SIG-M5 (cell line): ENCODE measurements around the gene H3-3A.
"Not testable (repeated sequence)": the region's sequence is repeated elsewhere in the genome, so short reads cannot be mapped to it uniquely, and the experiment has no call there.

ENCODE experiments used
- DNase-seq: peaks from one replicate; lab custom pipeline; 2025; lab: John Stamatoyannopoulos, UW

The H3-3A gene

DNA sequence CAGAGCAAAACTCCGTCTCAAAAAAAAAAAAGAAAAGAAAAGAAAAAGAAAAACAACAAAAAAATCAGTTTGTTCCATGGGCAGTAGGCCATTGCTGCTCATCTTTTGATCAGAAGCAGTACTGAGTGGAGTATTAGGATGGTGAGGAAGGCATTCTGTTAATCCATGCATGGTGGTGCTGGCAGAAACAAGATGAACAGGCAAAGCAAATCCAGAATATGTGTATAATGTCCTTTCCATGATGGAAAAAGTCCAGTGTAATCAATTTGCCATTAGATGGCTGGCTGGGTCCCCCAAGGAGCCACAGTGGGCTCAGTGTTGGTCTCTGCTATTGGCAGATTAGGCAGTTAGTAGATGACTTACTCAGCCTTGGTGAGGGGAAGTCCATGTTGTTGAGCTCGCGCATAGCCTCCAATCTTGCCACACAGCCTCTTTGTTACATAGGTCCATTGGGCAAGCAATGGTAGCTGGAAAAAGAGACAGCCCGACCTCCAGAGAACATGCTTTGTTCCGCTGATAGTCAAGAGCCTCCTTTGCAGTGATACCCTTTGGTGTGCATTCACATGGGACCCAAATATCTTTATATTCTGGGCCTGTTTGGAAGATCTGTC lies 23.3 kb downstream of the H3-3A start:
- no peak for DNase-seq

DNA sequence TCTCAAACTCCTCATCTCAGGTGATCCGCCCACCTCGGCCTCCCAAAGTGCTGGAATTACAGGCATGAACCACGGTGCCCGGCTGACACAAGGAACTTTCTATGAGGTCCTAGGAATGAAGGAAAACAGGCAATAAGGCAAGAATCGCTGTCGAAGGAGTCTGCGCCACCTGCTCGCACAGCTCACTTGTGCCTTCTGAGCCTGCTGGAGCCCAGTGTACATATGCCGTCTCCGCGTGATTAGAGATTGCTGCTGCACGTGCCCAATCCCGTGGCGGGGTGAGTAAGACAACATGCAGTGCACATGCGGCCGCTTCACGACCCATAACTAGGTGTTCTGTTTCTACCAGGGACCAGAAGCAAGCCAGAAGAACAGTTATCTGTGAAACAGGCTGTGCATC lies 24.3 kb downstream of the H3-3A start:
- DNase-seq: no peak

DNA sequence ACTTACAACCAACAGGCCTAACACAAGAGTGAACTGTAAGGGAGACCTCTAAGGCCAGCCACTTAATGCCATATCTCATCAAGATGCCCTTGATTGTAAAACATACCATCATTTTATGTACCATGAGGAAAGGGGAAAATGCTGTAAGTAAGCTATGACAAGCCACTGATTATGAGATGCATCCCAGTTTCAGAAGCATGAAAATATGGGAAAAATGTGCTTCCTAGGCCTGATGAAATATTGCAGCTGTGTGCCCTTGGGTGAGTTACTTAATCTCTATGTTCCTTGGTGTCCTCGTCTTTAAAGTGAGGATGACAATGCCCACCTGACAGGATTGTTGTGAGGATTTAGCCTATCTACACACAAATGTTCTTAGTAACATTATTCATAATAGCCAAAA lies 28.9 kb downstream of the H3-3A start:
- no peak for DNase-seq

DNA sequence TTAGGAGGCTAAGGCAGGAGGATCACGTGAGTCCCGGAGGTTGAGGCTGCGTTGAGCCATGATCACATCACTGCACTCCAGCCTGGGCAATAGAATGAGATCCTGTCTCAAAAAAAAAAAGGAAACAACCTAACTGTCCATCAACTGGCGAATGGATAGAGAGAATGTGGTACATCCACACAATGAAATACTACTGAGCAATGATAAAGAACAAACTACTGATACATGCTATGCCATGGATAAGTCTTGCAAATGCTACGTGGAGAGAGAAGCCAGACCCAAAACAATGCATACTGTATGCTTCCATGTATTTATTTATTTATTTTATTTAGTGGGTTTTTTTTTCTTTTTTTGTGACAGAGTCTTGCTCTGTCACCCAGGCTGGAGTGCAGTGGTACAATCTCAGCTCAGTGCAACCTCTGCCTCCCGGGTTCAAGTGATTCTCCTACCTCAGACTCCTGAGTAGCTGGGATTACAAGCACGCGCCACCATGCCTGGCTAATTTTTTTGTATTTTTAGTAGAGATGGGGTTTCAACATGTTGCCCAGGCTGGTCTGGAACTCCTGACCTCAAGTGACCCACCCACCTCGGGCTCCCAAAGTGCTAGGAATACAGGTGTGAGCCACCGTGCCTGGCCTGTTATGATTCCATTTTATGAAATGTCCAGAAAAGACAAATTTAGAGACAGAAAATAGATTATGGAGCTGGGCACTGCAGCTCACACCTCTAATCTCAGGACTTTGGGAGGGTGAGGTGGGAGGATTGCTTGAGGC lies 29.7 kb downstream of the H3-3A start:
- DNase-seq: not testable (repeated sequence)

DNA sequence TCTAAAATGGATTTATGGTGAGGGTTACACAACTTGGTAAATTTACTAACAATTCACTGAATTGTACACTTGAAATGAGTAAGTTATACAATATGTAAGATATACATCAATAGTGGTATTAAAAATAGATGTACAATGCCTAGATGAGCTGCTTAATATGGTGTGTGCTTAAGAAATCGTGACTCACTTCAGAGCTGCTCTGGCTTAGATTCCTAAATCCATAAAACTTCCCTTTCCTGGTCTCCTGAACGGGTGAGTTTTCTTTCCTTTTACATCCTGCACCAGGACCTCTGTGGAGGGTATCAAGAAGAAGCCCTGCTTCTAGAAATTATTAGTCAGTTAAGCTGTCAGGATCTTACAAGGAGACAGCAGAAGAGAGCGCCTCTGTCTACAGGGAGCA lies 30.4 kb downstream of the H3-3A start:
- no peak for DNase-seq

DNA sequence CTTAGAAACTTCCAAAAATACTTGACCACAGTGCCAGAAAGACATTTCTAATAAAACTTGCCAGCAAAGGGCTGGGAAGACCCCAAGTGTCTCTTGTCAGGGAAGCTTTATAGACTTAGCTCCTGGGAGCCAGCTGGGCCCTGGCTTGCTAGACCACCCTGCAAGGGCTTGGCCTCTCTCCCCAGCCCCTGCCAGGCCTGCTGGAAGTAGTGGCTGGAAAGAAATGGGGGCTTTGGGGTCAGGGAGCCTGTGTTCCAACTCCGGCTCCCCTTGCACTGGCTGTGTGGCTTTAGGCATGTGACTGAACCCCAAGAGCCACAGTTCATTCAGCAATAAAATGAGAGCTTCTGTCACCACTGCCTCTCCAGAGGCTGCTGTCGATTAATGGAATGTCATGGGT lies 31.1 kb downstream of the H3-3A start:
- DNase-seq: no peak

DNA sequence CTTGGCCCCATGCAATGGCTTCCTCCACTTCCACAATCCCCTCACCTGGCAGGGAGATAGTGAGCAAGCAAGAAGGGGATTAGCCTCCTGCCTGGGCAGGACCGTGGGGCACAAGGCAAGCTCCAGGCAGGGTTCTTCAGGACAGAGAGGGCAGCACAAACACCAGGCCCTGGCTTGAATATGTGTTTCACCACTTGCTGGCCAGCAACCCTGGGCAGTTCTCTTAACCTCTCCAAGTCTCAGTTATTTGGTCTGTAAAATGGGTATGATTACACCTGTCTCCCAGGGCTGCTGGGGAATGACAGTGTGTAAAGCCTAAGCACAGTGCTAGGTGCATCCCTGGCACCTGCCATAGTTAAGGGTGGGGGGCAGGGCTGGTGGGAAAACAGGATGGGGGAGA lies 31.9 kb downstream of the H3-3A start:
- DNase-seq: no peak

DNA sequence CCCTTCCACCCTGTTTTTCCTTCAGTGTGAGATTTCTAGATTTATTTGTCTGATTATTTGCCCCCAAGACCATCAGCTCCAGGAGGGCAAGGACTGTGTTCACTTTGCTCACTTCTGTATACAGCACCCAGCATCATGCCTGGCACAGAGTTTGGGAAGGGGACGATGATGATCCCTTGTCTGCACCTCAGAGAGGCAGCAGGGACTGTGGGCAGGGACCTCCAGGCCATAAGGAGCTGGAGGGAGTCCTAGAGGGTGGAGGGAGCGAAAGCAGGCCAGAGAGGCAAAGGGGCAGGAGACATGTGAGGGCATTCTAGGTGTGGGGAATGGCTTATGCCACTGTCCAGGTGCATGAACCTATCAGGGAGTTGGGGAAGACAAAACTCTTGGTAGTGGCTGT lies 32.8 kb downstream of the H3-3A start:
- no peak for DNase-seq

DNA sequence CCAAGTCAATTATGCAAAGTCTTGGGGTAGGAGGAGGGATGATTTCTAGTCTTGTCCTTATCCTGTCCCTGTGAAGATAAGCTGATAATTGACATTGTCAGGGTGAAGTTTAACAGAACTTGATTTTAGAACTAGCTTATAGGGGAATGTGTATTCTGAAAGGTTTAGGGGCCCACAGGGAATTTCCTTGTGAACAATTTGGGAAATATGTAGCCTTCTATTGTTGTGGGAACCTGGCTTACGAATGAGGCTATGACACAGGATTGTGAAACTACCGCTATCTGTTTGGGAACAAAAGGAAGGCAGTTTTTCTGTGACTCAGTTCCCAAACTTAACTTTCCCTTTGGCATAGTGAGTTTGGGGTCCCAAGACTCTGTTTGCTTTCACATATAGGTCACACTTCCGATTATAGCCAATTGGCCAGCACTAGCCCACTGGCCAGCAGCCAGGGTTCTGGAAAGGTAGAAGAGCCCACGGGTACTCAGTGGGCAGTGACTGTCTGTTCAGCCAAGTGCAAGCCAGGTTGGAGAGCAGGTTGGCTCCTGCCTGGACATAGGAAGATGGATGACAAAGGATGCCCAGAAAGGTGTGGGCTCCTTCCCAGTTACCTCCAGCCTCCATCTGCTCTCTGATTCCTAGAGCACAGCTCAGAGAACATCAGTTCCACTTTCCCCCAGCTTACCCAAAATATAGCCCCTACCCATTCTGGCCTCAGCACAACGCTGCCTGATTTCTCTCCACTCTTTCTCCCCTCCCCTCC lies 35.5 kb downstream of the H3-3A start:
- no peak for DNase-seq

DNA sequence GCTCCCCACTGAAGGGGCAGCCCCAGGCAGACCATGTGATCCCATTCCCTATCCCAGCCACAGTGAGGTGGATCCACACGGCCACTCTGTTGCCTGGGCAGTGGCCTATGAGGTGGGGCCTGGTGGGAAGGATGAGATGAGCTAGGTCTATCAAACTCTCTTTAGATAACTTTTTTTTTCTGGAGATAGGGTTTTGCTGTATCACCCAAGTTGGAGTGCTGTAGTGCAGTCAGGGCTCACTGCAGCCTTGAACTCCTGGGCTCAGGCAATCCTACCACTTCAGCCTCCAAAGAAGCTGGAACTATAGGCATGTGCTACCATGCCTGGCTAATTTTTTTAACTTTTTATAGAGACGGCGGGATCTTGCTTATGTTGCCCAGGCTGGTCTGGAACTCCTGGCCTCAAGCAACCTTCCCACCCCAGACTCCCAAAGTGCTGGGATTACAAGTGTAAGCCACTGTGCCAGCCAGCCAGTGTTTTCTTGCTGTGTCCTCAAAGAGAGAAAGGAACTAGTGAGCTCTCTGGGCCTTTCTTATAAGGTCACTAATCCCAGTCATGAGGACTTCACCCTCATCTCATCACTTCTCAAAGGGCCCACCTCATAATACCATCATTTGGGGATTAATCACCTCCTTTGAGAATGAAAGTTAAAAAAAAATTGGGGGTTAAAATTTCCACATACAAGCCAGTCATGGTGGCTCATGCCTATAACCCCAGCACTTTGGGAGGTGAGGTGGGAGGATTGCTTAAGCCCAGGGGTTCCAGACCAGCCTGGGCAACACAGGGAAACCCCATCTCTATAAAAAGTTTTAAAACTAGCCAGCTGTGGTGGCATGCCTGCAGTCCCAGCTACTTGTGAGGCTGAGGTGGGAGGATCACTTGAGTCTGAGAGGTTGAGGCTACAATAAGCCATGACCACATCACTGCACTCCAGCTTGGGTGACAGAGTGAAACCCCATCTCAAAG lies 36.6 kb downstream of the H3-3A start:
- DNase-seq: no peak

DNA sequence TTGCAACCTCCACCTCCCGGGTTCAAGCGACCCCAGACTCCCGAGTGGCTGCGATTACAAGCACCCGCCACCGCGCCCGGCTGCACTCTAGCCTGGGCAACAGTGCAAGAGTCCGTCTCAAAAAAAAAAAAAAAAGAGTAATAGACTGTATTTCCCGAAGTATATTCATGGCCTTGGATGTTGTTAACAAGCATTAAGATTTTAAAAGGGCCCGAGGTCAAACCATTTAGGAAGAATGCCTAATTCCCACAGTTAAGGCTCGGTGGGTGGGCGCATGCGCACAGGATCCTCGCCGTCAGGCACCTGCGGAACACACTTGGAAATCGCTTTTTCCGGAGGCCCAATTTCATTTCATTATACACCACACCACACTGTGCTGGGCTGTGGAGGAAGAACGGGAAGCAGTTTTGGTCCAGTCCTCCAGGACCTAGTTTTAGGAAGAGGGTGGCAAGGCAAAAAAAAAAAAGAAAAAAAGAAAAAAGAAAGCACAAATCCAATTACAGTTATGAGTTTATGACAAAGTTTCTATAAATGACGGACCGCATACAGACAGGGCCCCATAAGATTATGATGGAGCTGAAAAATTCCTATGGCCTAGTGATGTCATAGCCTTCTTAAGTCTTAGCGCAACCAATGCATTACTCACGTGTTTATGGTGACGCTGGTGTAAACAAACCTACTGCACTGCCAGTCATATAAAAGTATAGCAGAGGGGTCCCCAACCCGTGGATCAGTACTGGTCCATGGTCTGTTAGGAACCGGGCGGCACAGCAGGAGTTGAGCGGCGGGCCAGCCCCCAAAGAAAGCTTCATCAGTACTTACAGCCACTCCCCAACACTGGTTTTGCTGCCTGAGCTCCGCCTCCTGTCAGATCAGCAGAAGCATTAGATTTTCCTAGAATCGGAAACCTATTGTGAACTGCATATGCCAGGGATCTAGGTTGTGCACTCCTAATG lies 38.2 kb downstream of the H3-3A start:
- DNase-seq: no peak

DNA sequence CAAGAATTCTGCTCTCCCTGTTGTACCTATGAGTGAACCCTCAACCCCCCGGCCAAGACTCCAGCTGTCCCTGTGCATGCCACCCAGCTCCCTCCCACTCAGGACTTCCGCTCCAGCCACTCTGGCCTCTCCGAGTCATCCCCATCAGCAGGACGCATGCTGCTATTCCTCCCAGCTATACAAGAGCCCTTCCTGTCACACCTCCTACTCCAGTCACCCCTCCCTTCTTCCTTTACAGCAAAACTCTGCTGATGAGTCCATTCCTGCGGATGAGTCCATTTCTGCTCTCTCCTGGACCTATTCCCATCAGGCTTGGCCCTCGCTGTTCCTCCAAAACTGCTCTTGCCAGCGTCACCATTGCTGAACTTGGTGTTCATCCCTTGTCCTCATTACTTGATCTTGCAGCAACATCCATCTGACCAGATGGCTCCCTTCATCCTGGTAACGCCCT lies 42.2 kb downstream of the H3-3A start:
- no peak for DNase-seq

DNA sequence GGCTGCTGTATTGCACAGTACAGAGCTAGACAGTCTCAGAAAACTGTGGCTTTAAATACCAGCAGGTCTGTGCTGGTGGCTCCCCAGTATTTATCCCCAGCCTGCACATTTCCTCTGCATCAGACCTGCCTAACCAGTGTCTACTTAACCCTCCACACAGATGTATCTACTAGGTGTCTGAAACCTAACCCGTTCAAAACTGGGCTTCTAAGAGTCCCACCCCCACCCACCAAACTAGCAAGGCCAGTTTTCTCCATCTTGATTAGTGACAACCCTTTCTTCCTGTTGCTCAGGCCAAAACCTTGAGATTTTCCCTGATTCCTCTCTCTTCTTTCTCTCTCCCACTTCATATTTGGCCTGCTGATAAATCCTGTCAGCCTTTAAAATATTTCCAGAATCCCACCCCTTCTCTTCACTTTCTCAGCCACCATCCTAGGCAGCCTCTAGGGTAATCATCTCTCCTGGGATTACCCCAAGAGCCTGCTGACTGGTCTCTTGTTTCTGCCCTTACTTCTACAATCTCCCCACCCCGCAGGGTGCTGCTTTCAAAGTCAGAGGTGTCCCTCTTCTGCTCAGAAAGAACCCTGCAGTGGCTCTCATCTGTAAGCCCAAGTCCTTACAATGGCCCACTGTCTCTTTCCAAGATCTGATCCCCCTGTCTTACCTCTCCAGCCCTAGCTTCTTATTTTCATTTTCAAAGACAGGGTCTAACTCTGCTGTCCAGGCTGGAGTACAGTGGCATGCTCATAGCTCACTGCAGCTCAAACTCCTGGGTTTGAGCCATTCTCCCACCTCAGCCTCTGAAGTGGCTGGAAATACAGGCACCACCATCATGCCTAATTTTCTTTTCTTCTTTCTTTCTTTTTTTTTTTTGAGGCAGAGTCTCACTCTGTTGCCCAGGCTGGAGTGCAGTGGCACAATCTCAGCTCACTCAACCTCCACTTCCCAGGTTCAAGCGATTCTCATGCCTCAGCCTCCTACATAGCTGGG lies 45.2 kb downstream of the H3-3A start:
- DNase-seq: no peak

DNA sequence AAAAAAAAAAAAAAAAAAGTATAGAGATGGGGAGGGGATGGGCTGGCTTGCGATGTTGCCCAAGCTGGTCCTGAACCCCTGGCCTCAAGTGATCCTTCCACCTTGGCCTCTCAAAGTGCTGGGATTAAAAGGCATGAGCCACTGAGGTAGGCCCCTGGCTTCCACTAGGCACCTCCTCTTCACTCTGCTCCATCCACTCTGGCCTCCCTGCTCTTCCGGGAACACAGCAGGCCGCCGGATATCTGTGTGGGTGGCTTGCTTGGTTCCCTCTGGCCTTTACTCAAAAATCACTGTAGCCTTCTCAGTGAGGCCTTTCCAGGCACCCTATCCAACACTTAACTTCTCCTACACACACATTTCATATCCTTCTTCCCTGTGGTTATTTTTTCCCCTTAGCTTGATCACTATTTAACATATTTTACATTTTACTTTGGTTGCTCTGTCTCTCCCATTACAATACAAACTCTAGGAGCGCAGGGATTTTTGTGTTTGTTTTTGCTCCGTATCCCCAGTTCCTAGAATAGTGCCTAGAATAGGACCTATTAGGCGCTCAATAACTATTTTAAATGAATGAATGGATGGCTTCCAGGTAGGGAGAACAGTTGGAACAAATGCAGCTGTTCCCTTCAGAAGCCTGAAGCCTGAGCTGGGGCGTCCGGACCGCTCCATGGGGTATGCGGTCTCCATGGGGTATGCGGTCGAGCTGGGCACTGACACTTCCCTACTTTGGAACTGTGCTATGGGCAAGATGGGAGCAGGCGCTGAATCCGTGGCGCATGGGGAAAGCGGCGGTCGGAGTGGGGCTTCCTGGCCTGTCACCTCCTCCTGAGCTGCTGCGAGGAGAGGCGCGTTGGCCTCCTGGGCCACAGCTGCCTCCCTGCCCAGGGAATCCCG lies 46.7 kb downstream of the H3-3A start:
- DNase-seq: no peak

DNA sequence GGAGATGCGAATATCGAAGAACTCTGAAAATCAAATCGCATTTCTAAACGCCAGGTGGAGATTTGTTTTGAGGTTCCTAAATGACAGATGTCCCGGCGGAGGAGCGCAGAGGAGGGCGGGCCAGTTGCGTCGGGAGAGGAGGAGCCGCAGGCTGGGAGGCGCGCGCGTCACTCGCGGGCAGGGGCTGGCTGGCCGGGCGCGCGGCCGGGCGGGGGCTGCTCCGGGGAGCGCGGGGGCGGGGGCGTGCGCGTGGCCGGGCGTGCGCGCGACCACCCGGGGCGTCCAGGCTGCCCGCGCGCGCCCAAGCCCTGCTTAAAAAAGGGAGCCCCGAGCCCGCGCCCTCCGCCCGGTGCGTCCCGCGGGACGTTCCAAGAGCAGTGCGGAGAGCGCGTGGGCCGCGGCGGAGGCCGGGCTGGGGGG lies 47.3 kb downstream of the H3-3A start:
- peak; percentile 32 for DNase-seq

DNA sequence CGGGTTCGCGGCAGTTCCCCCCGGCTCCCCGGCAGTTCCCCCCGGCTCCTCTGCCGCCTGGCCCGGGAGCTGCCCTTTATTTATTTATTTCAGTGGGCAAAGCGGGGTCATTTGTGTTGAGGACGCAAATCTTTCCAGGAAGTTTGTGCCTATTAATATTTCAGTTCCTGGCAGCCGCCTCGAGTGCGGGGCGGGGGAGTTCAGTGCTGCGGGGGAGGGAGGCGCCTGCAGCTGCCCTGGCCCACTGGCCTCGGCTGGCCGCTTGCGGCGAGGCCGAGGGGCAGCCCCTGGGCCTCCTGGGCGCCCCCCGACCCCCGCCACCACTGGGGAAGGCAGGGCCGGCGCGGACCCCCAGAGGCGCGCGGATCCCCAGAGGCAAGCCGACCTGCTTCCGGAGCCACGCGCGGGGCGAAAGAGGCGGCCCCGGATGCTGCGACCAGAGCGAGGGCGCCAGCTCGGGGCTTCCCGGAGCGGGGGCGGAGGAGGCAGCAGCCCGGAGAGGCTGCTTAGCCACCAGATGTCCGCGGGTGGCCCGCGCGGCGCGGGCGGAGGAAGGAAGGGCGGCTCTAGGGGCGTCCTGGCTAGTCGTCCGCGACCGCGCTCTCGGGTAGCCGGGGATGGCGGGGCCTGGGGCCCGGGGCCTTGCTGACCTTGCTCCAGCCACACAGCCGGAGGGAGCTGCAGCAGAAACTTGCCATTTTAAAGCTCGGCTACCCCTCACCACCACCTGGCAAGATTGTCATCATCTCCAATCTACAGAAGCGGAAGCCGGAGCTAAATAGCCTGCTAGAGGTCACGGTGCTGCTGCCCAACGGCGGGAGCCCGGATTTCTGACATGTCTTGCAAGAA lies 48.0 kb downstream of the H3-3A start:
- DNase-seq: no peak

DNA sequence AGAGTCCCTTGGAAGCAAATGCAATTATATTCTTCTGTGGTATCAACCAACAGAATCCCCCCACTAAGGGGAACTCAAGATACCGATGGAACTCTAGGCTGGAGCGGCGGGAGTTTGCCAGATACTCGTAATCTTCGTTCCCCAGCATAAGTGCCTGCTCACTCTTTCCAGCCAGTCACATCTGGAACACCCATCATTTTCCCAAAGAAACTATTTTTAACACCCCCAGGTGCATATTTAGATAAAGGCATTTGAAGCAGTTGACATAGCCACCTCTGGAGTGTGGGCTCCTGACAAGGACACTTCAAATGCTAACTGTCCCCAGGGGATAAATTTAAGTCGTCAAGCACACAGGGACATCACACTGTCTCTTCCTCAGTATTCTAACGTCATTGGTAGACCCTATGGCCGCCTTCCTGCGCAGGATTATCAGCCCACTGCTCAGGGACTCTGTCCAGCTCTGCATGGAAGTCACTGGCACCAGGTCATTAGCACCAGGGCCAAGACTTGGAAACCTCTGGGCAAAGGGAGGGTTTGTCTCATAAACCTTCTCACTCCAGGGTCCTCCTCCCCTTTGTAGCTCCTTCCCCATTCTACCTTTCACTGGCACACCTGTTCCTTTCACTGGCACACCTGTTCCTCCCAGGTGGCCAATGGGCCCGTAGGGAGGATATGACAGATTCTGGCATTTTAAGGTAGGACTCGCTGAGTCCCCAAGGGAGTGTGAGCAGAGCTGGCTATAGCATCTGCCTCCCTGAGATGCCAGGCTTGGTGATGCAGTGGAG lies 48.8 kb downstream of the H3-3A start:
- DNase-seq: no peak
